ENCODE measurements around the gene PPAT. TPM values are rescaled to one million over a fixed set of nuclear protein-coding genes. Genes with fewer than 3 reads are reported as not detected.

The PPAT gene
- total RNA-seq, 1 donor from 2014 or later = 15.9 TPM

GRCh38 chr4:56356650-56357049, 78.8 kb downstream of the PPAT start:
- no peaks in the 10 kb centered on the region for H3K9me3 Mint-ChIP-seq (ENCODE audit: unreplicated experiment)
- no peaks in the 10 kb centered on the region for H3K27me3 Mint-ChIP-seq (ENCODE audit: unreplicated experiment)
- TF ChIP-seq, protein P1, sequence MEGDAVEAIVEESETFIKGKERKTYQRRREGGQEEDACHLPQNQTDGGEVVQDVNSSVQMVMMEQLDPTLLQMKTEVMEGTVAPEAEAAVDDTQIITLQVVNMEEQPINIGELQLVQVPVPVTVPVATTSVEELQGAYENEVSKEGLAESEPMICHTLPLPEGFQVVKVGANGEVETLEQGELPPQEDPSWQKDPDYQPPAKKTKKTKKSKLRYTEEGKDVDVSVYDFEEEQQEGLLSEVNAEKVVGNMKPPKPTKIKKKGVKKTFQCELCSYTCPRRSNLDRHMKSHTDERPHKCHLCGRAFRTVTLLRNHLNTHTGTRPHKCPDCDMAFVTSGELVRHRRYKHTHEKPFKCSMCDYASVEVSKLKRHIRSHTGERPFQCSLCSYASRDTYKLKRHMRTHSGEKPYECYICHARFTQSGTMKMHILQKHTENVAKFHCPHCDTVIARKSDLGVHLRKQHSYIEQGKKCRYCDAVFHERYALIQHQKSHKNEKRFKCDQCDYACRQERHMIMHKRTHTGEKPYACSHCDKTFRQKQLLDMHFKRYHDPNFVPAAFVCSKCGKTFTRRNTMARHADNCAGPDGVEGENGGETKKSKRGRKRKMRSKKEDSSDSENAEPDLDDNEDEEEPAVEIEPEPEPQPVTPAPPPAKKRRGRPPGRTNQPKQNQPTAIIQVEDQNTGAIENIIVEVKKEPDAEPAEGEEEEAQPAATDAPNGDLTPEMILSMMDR (IDR thresholded peaks at IDR 0.05; ENCODE audit: partially characterized antibody, unreplicated experiment) = no peak
- no peaks in the 10 kb centered on the region for H3K36me3 Mint-ChIP-seq (ENCODE audit: unreplicated experiment)
- no peak overlapping the region for H3K27ac Mint-ChIP-seq (ENCODE audit: unreplicated experiment)
- DNase-seq = no peak
- H3K4me1 Mint-ChIP-seq (ENCODE audit: low read depth, unreplicated experiment) = no peaks in the 10 kb centered on the region
- H3K4me3 Mint-ChIP-seq (ENCODE audit: unreplicated experiment) = no peak overlapping the region

- Mint-ChIP-seq H3K9me3 (ENCODE audit: unreplicated experiment) (no peaks in the 10 kb centered on the region), H3K27me3 (ENCODE audit: unreplicated experiment) (peaks cover 1% of the 10 kb centered on the region), H3K4me3 (ENCODE audit: unreplicated experiment) (no peak overlapping the region), H3K4me1 (ENCODE audit: low read depth, unreplicated experiment) (no peaks in the 10 kb centered on the region), H3K36me3 (ENCODE audit: unreplicated experiment) (peaks cover 6% of the 10 kb centered on the region), H3K27ac (ENCODE audit: unreplicated experiment) (no peak overlapping the region)
- TF ChIP-seq, protein P1 (IDR thresholded peaks at IDR 0.05; ENCODE audit: partially characterized antibody, unreplicated experiment) = no peak
- no peak for DNase-seq
Measured at GRCh38 chr4:56348576-56348975, 86.8 kb downstream of the PPAT start.

- H3K4me1 Mint-ChIP-seq (ENCODE audit: low read depth, unreplicated experiment) = no peaks in the 10 kb centered on the region
- peaks cover 6% of the 10 kb centered on the region for H3K36me3 Mint-ChIP-seq (ENCODE audit: unreplicated experiment)
- TF ChIP-seq, protein P1 (IDR thresholded peaks at IDR 0.05; ENCODE audit: partially characterized antibody, unreplicated experiment) = no peak
Measured at GRCh38 chr4:56345458-56345857, 90.0 kb downstream of the PPAT start.

More at GRCh38 chr4:56345458-56345857, 90.0 kb downstream of the PPAT start:
- peaks cover 1% of the 10 kb centered on the region for H3K27me3 Mint-ChIP-seq (ENCODE audit: unreplicated experiment)
- DNase-seq = no peak
- H3K27ac Mint-ChIP-seq (ENCODE audit: unreplicated experiment) = no peak overlapping the region
- no peak overlapping the region for H3K4me3 Mint-ChIP-seq (ENCODE audit: unreplicated experiment)
- no peaks in the 10 kb centered on the region for H3K9me3 Mint-ChIP-seq (ENCODE audit: unreplicated experiment)

Other genes starting within 250 kb of the PPAT start
- gene AASDH, start 48.1 kb downstream of the PPAT start, total RNA-seq (ENCODE audit: unreplicated experiment) = 12.1 TPM
- 53.4 TPM for gene PAICS, start 645 bp upstream of the PPAT start, total RNA-seq (ENCODE audit: unreplicated experiment)
- gene SRP72, start 32.0 kb upstream of the PPAT start, total RNA-seq (ENCODE audit: unreplicated experiment) = 102 TPM
- gene ARL9, start 70.2 kb upstream of the PPAT start, total RNA-seq (ENCODE audit: unreplicated experiment) = 0.83 TPM
- gene HOPX, start 245.7 kb upstream of the PPAT start, total RNA-seq (ENCODE audit: unreplicated experiment) = 0.54 TPM